HG03196 (cell line): Measurements from ENCODE around the gene ADGRL2.

Experiments
- ATAC-seq: cut with Tn5 transposase; IDR thresholded peaks from one replicate; pipeline ENCODE4 v1.9.1; 2021; ENCODE audit not compliant: unreplicated experiment

The ADGRL2 gene

DNA sequence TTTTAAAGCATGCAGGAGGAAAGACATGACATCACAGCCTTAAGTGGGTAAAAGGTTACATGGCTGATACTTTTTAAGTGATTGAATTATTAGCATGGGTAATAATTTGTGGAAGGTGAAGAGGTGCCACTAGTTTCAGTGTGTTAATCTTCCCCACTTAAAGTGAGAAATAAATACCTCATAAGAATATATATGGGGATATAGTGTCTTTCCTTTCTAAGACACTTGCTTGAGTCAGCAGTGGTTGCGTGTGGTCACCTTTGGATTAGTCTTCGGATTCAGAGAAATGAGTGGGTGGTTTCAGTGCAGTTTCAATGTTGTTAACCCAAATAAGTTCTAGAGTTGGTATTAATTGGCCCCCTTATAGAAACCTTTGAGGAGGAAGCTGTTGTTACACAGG is 94.1 kb downstream of the ADGRL2 start:
- ATAC-seq = no peak

DNA sequence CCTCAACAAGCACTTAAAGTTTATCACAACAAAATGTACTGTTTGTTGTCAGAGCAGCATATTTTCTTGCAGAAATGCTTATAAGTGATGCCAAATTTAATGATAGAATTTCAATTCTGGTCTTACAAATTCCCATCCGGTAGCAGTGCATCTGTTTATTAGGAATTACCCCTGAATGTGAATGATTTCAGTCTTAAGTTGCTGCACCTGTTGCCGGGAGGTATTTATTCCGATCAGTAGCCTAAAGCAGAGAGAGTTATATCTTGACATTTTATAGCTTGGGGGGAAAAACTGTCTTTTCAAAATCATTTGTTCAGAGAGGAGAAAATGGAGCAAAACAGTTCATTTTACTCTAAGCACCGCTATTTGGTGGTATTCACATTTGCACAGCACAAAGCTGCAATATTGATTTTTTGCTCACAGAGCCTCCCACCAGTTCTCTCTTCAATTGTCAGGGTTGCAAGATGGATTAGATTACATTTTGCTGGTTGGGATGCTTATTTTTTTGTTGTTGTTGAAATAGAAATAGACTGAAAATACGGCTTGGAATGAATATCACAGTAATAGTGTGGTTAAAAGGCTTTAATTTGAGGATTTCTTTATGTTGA is 98.6 kb downstream of the ADGRL2 start:
- ATAC-seq = no peak

DNA sequence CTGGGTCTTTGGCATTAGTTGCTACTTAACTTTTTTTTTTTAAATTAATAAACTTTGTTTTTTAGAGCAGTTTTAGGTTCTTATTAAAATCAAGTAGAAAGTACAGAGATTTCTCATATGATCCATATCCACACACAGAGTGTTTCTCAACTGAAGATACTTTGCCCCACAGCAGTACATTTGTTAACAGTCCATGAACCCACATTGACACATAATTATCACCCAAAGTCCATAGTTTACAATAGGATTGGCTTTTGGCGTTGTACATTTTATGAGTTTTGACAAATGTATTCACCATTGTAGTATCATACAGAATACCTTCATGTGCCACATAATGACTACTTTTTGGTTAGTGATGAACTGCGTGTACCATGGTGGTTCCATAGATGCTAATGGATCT is 106.8 kb downstream of the ADGRL2 start:
- no peak for ATAC-seq

DNA sequence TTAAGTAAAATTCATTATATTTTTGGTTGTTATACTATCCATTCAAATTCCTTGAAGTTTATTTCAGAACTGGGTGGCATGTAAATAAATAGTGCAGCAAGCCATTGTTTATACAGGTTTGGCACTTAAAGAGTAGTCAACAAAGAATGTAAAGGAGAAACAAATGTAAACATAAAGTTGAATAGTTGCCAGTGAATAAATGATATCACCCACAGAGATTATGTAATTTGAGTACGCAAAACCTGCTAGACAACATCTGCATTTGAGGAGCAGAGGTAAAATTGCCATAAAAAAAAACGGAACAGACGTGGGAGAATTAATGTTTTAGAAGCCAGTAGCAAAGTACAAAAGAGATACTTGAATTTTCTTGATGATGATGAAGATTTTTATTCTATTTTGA is 111.6 kb downstream of the ADGRL2 start:
- no peak for ATAC-seq

DNA sequence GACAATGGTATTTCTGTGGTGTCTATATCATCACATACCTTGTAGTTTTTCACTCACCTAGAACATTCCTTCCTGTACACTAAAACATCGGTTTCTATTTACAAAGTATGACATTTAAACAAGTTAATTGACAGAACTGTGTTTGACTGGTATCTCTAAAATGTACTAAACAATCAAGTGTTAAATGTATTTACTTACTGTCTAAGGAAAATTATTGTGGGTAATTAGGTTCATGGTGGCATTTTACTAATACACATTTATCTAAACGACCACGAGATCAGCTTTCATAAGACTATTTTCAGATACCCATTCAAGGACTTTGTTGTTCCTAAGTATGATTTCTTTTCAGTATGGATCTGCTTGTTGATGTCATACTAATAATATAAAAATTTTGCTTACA is 115.2 kb downstream of the ADGRL2 start:
- ATAC-seq = no peak

DNA sequence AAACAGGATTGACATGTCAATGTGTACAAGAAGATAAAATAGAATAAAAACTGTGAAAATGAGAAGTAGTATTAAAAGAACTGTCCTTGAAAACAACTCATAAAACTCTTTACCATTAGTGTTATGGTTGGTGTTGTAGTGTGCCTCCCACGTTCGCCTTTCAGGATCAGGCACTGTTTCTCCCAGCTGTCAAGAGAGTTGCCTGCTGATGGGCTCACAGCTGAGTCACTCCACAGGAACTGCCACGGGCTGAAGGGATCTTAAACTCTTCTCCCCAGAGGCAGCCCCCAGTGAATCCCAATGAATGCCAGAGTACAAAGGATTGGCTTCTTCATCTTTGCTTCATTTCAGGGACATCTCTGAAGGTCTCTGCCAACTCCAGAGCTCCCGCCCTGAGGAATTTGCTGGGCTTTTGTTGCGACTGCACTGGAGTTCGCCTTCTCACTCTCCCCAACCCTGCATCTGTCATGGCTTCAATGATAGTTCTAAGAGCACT is 119.6 kb downstream of the ADGRL2 start:
- no peak for ATAC-seq

DNA sequence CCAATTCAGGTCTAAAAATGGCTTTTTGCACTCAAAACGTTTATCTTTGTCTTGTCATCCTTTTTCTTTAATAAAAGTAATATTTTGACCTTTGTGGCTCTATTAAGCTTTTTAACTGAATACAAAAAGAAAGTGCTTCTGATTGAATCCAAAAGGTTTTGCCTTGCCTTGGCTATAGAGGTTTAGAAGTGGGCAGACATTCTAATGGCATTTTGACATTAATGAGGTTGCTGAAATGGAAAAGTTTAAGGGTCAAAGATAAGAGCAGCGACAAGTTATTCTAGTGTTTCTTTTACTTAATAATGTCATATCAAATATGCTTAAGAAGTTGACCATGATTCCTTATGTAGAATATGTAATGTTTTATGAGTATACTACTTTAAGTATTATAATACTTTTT is 120.2 kb downstream of the ADGRL2 start:
- no peak for ATAC-seq

DNA sequence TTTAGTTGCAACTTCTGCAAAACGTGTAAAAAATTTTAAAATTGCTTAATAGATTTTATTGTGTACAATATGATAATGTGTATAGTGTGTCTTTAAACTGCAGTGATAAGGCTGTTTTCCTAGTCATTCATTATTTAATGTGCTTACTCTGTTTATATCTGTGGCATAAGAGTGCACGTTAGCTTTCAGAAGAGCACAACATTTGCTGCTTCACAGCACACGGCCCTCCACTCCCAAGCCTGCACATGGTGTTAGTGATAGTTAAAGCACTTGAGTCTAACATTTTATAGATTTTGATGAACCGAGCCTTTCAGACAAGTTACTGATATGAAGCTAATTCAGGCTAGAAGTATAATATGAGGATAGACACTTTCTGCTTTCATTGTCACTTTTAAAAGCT is 120.6 kb downstream of the ADGRL2 start:
- ATAC-seq = no peak

DNA sequence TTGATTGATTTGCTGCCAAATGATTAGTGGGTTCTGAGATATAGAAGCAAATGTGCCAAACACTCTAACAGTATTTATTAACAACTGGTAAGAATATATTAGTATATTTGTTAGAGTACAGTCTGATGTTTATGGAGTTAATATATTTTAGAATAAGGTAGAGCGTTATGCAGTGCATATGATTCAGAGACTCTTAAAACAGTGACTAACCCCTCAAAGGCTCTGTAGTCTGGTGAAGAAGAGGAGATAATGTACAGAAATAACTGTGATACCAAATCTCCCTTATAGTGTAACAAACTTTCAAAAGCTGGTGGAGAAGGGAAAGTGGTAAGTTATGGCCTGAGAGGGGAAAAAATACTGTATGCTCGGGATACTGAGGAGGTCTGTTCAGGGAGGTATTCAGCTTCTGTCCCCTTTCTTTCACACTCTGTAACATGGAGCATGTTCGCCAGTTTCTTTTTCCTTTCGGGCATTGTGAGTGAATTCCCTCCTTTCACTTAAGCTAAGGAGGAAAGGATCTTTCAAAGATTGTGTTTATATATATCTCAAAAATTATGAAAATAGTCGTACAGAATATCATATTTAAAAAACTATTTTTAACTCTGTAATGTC is 121.2 kb downstream of the ADGRL2 start:
- no peak for ATAC-seq

DNA sequence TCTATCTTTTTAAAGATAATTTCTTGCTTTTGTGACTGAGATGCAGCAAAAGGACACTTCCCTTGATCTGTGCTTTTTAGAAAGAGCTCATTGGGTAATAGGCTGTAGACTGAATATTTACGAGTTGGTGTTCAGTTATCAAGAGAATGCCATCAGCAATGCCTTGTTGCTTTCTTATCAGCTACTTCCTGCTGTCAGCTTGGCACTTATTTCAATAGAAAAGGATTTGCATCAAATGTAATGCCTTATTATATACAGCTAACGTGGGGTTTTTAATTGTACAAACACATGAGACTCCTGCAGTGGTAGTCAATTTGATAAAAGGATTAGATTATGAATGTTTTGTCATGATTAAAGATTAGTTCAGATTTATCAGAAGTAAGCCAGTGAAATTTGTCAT is 122.2 kb downstream of the ADGRL2 start:
- no peak for ATAC-seq

DNA sequence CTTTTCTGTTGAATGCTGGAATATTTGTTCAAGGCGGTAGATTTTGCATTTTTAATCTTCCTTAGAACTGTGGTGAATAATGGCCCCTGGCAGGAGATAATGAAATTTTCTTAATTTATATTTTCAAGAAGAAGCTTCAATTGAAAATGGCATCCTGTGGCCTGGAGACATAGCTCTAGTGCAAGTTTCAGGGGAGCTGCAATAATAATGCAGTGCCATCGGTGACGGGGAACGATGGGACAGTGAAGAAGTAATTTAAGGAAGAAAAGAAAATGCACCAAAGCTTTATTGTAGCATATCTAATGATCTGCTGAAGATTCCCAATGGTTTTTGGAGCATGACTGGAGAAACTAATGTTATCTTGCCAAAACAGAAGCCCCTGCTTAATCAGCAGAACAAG is 128.4 kb downstream of the ADGRL2 start:
- no peak for ATAC-seq

DNA sequence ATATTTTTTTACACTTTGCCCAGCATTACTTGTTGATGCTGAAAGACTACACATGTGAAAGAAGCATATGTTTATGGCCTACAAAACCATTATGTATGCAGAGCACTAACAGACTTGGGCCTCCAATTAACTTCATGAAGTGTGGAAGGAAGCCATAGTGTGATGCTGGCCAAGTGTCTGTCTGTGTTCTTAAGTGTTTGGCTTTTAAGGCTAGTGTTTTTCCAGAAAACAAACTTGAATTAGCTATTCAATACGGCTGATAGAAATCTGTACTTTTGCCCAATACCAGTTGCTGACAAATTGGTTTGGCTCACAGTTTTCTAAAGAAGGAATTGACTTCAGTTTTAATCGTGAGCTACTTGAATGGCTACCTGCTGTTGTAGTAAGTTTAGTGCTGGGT is 136.1 kb downstream of the ADGRL2 start:
- ATAC-seq = no peak

DNA sequence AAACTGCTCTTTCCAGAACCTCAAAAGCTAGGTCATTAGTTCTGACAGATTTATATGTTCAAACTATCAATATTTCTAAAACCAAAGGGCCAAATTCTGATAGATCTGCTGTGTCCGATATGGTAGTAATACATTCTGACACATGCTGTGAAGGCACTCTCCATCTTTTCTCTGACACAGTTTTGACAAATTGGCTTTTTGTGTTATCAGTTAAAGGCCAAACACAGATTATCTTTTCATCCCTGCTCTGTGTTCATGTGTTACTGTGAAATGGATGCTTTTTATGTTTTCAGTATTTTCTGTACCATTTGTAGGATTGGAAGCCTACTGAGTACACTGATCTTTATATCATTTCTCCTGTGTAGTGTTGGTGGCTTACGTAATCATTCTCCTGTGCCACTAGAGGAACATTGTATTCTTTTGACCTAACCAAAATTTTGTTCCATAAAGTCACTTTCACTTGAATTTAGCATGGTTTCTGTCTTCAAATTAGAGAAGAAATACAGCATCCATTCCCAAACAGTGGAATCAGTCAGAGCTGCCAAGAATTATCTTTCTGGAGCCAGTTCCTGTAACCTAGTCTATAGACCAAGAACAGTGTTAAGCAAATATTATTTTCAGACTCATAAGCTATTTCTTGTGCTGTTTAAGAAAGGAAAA is 137.2 kb downstream of the ADGRL2 start:
- no peak for ATAC-seq

DNA sequence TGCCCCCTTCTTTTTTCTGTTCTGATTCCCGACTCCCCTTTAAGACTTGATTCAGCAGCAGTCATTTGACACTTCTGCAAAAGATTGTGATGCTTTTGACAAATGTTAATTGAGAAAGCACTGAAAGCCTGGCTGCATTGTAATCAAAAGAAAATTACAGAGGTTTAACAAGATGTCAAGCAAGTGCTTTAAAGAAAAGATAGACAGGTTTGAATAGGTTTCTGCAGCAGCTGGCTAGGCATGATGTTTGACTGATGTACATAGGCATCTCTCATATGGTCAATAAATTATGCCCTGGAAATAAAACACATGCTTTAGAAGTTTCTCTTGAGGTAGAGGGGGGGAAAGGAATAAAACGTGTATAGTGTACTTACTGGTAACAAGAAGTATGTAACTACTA is 147.8 kb downstream of the ADGRL2 start:
- no peak for ATAC-seq

DNA sequence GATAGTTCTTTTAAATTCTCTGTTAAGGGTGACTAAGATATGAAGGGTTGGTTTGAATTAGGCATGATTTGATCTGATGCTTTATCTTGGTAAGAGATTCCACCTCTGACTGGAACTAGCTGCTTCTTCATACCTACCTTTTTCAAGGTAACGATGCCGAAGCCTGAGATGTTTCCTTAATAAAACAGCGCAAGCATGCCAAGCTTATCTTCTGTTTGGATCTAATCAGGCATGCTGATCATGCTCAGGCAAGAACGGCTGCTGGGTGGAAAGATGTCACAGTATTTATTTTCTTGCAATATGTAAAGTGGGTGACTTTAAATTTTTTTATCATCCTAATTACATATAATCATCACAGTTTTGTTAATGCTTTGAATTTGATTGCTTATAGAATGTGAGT is 148.7 kb downstream of the ADGRL2 start:
- ATAC-seq = no peak

DNA sequence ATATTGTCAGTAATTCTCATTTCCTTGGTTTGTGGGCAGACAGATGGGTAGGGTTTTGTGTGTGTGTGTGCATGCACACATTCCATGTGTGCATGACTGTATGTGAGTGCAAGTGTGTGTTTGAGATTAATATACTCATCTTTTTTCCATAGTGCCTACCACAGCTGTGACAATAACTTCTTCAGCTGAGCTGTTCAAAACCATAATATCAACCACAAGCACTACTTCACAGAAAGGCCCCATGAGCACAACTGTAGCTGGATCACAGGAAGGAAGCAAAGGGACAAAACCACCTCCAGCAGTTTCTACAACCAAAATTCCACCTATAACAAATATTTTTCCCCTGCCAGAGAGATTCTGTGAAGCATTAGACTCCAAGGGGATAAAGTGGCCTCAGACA is 149.3 kb downstream of the ADGRL2 start:
- no peak for ATAC-seq

DNA sequence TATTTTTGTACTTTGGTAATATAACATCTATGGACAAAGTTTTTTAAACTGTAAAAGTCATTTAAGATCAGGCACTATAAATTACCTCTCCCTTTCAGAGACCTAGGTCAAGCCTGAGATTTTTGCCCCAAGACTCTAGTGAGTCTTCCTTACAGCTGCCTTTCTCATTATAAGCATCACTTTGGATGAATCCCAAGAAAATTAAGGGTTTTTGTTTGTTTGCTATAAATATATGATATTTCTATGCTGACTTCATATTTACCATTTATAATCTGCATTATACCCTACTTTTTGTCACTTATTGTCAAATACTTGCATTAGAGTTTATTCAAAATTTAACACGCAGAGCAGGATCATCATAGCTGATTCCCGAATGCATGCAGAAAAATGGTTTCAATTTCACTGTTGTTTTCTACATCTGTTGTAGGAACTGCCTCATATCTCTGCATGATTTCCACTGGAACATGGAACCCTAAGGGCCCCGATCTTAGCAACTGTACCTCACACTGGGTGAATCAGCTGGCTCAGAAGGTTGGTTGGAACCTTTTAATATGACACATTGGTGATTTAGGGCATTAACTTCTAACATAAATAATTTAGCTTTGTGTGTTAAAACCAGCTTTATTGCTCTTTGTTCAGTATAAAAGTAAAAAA is 150.0 kb downstream of the ADGRL2 start:
- ATAC-seq = no peak

DNA sequence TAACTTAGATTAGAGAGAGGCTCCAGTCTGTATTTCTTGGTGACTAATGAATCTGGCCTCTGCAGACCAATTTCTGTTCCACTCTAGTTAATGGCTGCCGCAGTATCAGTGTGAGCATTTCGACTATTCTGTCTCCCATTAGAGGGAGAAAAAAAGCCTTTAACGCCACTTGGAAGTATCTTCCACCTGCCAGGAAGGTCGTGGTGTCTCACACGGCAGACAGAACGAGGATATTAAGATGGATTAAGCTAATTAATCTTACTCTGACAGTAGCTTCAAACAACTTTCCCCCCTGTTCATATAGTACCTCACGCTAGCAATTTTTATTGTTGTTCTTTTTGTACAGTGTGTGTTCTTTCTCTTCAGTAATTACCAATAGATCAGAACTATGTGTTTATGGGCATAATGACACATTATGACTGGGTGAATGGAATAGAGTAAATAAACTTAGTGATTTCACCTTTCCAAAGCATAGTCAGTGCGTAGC is 153.8 kb downstream of the ADGRL2 start:
- no peak for ATAC-seq

DNA sequence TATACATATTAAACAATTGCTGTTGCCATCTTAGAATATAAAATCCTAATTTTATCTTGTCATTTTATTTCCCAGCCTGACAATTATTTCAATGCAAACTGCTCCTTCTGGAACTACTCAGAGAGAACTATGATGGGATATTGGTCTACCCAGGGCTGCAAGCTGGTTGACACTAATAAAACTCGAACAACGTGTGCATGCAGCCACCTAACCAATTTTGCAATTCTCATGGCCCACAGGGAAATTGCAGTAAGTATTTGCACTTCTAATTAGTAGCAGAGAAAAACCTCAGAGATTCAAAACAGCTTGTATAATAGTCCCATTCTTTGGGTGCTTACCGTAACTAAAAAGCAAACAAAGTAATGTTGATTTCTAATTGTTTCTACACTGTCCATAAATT is 167.2 kb downstream of the ADGRL2 start:
- ATAC-seq = no peak

DNA sequence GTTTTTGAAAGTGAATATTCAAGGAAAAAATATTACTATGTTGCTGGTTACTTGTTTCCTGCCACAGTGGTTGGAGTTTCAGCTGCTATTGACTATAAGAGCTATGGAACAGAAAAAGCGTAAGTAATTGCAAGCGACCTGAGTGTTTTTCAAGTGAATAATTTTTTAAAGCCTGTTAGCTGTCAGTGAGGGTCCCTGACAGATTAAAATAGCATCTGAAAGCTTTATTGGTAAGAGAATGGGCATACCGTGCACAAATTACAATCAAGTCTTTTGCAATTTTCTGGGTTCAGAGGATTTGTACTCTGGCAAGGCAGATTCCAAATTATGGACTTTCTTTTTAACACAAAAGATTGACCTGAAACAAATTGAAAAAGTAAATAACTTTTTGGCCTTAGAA is 169.7 kb downstream of the ADGRL2 start:
- no peak for ATAC-seq

DNA sequence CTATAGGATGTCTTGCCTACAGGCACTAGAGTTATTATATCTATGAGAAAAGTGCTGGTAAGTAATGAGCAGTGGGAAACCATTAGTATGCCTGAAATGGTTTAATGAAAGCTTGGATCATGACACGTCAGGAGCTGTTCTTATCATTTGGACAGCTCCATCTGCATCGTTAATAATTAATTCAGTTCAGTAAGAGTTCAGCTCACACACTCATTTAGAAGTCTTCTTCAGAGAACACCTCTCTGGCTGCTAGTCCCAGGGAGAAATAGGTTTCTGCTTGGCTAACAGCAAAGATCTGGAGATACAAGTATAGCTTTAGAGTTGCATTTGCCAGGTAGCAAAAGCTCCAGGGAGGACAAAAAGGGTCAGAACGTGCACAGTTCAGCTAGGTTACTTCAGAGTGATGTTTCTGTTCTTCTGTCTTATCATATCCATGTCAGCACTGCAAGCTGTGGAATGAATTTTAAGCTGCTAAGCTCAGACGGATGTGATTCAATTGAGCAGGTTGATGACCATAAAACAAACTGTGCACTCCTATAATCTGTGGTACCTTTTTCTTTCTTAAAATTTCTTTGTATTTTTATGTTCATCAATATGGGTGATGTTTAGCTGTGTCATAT is 173.6 kb downstream of the ADGRL2 start:
- ATAC-seq = no peak
